Gastrocnemius medialis (tissue), 4 donors: ENCODE results near the gene FGFBP3. TPM values are rescaled to one million over a fixed set of nuclear protein-coding genes. Genes with fewer than 3 reads are reported as not detected.

Experiments
- ATAC-seq, 2 donors: fragments of 150-250 bp; one replicate each; pipeline ENCODE4 v1.9.1; 2016
- DNase-seq, 2 donors: peaks; one replicate each; pipeline ENCODE4 v3.0.0-alpha.2; 2019
- H3K27ac ChIP-seq, 4 donors: fragments of 200-600 bp; sonication (generic); 1 replicate in 1 of 4; 2 replicates in 3 of 4; pipeline ENCODE4 v1.5.1; 2016 to 2018; ENCODE audit warnings: mild to moderate bottlenecking in 2 of 4, moderate library complexity in 1 of 4
- H3K27me3 ChIP-seq, 3 donors: fragments of 200-600 bp; sonication (generic) in 2 of 3; 1 replicate in 1 of 3; 2 replicates in 2 of 3; pipeline versions ENCODE4 v1.5.1 to v1.6.0; 2016 to 2019; ENCODE audit warnings: mild to moderate bottlenecking in 1 of 3, moderate library complexity in 1 of 3
- H3K36me3 ChIP-seq, 2 donors: fragments of 200-600 bp; sonication (generic) in 1 of 2; one replicate each; pipeline ENCODE4 v1.5.1; 2017 to 2018
- H3K4me1 ChIP-seq, 2 donors: fragments of 200-600 bp; sonication (generic) in 1 of 2; one replicate each; pipeline ENCODE4 v1.5.1; 2016 to 2017; ENCODE audit warnings: mild to moderate bottlenecking in 2 of 2
- H3K4me3 ChIP-seq, 4 donors: fragments of 200-600 bp; sonication (generic) in 3 of 4; 1 replicate in 1 of 4; 2 replicates in 3 of 4; pipeline ENCODE4 v1.5.1; 2016 to 2019; ENCODE audit warnings: mild to moderate bottlenecking in 2 of 4
- H3K9me3 ChIP-seq, 3 donors: fragments of 200-600 bp; sonication (generic) in 2 of 3; 1 replicate in 1 of 3; 2 replicates in 2 of 3; pipeline ENCODE4 v1.5.1; 2016 to 2019
- POLR2A ChIP-seq, 2 donors: fragments of 450-650 bp; IDR thresholded peaks; one replicate each; pipeline ENCODE4 v1.6.1; 2017; ENCODE audit warnings: antibody characterized with exemption in 2 of 2, mild to moderate bottlenecking in 2 of 2, moderate library complexity in 2 of 2
- in situ Hi-C, 4 donors: fragments of 200-750 bp; cut with MboI; loops; one replicate each; pipeline versions ENCODE4 v1.15.0 to v1.8.0; 2017; ENCODE audit warnings: low sequenced_read_pairs in 4 of 4
- intact Hi-C: fragments of 100-400 bp; cut with DNase I; formaldehyde crosslinking; loops from one replicate; pipeline ENCODE4 v1.15.1; 2023; ENCODE audit warnings: low total_unique reads
- total RNA-seq, 4 donors: library from RNA; depleted of rRNA; stranded (reverse); fragments of >200 nt; gene quantifications; one replicate each; pipeline versions ENCODE4 v1.1.0 to v1.2.3, GENCODE V29; 2016
- TF ChIP-seq, protein P1 (sequence below), 5 experiments: fragments of 450-650 bp in 3 of 5; fragments of 200-600 bp in 2 of 5; sonication (generic) in 2 of 5; IDR thresholded peaks in 4 of 5; conservative IDR thresholded peaks in 1 of 5; 1 replicate in 4 of 5; 2 replicates in 1 of 5; pipeline ENCODE4 v1.5.1; 2016 to 2019; ENCODE audit warnings: antibody characterized with exemption in 5 of 5, mild to moderate bottlenecking in 3 of 5, moderate library complexity in 3 of 5

The FGFBP3 gene
- total RNA-seq, 4 donors from 2014 or later, result 0.33 to 2.0 (median 0.58) TPM; not detected in 1

DNA sequence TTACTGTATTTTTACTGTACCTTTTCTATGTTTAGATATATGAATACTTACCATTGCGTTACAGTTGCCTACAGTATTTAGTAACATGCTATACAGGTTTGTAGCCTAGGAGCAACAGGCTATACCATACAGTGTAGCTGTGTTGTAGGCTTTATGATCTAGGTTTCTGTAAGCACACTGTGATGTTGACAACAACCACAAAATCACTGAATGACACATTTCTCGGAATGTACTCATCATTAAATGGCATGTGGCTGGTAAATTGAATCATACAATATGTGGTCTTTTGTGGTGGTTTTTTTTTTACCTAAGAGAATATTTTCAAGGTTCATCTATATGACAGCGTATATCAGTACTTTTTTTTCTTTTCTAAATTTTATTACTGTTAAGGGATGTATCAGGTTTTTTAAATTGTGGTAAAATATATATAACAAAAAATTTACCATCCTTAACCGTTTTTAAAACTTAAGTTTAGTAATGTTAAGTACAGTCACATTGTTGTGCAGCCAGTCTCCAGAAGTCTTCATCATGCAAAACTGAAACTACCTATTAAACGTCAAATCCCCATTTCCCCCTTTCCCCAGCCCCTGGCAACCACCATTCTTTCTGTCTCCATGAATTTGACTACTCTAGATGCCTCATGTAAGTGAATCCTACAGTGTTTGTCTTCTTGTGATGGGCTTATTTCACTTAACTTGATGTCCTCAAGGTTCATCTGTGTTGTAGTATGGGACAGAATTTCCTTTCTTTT is 35.8 kb upstream of the FGFBP3 start:
- DNase-seq (no peak), ATAC-seq (no peak)
- in situ Hi-C loops, result no loop called here
- Histone ChIP-seq H3K4me1 (peaks cover 8% of the 10 kb centered on the region in 2 donors), H3K36me3 (peaks cover 0 to 22% of the 10 kb centered on the region in 2 donors), H3K27ac (no peak overlapping the region), H3K9me3 (no peaks in the 10 kb centered on the region), H3K27me3 (no peaks in the 10 kb centered on the region), H3K4me3 (no peak overlapping the region)
- intact Hi-C loops, result no loop called here
- no peak for TF ChIP-seq POLR2A (IDR thresholded peaks at IDR 0.05)
- TF ChIP-seq, protein P1, sequence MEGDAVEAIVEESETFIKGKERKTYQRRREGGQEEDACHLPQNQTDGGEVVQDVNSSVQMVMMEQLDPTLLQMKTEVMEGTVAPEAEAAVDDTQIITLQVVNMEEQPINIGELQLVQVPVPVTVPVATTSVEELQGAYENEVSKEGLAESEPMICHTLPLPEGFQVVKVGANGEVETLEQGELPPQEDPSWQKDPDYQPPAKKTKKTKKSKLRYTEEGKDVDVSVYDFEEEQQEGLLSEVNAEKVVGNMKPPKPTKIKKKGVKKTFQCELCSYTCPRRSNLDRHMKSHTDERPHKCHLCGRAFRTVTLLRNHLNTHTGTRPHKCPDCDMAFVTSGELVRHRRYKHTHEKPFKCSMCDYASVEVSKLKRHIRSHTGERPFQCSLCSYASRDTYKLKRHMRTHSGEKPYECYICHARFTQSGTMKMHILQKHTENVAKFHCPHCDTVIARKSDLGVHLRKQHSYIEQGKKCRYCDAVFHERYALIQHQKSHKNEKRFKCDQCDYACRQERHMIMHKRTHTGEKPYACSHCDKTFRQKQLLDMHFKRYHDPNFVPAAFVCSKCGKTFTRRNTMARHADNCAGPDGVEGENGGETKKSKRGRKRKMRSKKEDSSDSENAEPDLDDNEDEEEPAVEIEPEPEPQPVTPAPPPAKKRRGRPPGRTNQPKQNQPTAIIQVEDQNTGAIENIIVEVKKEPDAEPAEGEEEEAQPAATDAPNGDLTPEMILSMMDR (IDR thresholded peaks at IDR 0.05 in 4 of 5, conservative IDR thresholded peaks at IDR 0.05 in 1 of 5), result no peak

DNA sequence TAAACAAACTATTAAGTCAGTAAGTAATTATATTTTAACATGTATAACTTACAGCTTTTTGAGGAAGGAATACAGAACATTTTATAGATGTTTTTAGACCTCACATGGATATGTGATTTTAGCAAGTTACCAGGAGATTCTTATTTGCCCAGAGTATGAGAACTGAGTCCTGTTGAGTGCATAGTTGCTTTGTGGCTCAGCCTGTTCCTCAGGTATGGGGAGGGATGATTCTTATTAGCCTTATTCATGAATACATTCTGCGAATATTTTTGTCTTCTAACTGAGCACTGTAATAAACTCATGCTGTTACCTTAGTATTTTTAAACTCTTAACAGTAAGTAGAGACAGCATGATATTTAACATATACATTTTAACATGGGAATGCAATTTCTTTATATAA is 32.1 kb upstream of the FGFBP3 start:
- ATAC-seq (no peak), DNase-seq (no peak)
- Histone ChIP-seq H3K27me3 (no peaks in the 10 kb centered on the region), H3K36me3 (peaks cover 0 to 41% of the 10 kb centered on the region in 2 donors), H3K4me3 (no peak overlapping the region), H3K9me3 (no peaks in the 10 kb centered on the region), H3K4me1 (peaks cover 8% of the 10 kb centered on the region in 2 donors), H3K27ac (no peak overlapping the region)
- intact Hi-C loops, result no loop called here
- TF ChIP-seq POLR2A (IDR thresholded peaks at IDR 0.05), result no peak
- TF ChIP-seq, protein P1 (IDR thresholded peaks at IDR 0.05 in 4 of 5, conservative IDR thresholded peaks at IDR 0.05 in 1 of 5), result no peak
- in situ Hi-C loops, result no loop called here

DNA sequence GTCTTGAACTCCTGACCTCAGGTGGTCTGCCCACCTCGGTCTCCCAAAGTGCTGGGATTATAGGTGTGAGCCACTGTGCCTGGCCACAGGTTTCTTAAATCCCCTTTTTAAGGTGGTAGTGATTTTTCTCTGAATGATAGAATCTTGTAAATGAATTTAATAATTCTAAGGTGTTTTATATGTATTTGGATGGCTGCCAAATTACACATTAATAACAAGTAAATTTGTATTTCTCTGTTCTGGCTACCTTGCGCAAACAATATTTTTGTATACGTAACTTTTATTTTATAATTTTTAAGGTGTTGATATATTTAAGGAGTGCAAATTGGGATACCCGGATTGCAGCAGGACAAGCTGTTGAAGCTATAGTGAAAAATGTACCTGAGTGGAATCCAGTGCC is 30.4 kb upstream of the FGFBP3 start:
- ATAC-seq (no peak), DNase-seq (no peak)
- H3K4me1 ChIP-seq, result no peaks in the 10 kb centered on the region
- TF ChIP-seq, protein P1 (IDR thresholded peaks at IDR 0.05 in 4 of 5, conservative IDR thresholded peaks at IDR 0.05 in 1 of 5), result no peak
- TF ChIP-seq POLR2A (IDR thresholded peaks at IDR 0.05), result no peak
- H3K27me3 ChIP-seq, result no peaks in the 10 kb centered on the region
- in situ Hi-C loops (no loop called here), intact Hi-C loops (no loop called here)
- H3K27ac ChIP-seq, result no peak overlapping the region
- H3K36me3 ChIP-seq, result peaks cover 0 to 48% of the 10 kb centered on the region in 2 donors
- H3K4me3 ChIP-seq, result no peak overlapping the region
- no peaks in the 10 kb centered on the region for H3K9me3 ChIP-seq

DNA sequence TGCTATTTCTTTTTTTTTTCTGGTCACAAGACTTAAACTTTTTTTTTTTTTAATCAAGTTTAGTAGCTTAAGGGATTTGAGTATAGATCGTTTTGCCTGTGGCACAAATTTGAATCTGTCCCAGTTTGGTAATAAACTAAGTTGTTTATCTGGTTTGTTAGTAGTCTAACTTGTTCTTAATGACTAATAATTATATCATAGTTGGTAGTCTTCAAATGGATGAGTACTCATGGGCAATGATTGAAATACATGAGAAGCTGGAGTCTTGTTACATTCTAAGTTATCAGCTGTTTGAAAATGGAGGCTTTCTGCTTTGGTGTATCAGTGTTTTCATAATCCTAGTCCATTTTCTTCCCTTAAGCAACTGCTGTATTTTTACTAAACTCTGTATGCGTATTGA is 26.6 kb upstream of the FGFBP3 start:
- H3K4me3 ChIP-seq, result no peak overlapping the region
- ATAC-seq, result no peak
- H3K9me3 ChIP-seq, result no peaks in the 10 kb centered on the region
- peaks cover 0 to 26% of the 10 kb centered on the region in 2 donors for H3K36me3 ChIP-seq
- H3K4me1 ChIP-seq, result peaks cover 0 to 1% of the 10 kb centered on the region in 2 donors
- intact Hi-C loops, result no loop called here
- in situ Hi-C loops, result no loop called here
- H3K27me3 ChIP-seq, result no peaks in the 10 kb centered on the region
- DNase-seq, result no peak
- TF ChIP-seq, protein P1 (IDR thresholded peaks at IDR 0.05 in 4 of 5, conservative IDR thresholded peaks at IDR 0.05 in 1 of 5), result no peak
- no peak for TF ChIP-seq POLR2A (IDR thresholded peaks at IDR 0.05)
- no peak overlapping the region for H3K27ac ChIP-seq
